GM12801 (cell line): Measurements from ENCODE around the gene SLC39A11.

Experiments used
- CTCF ChIP-seq: IDR thresholded peaks from one replicate; pipeline ENCODE4 v1.5.1; 2011; ENCODE audit warnings: control low read depth; ENCODE audit not compliant: insufficient read length; ENCODE audit errors: extremely low read depth

SLC39A11 gene

GRCh38 chr17:72974605-72975232 lies 117.8 kb downstream of the SLC39A11 start:
- TF ChIP-seq CTCF, result no peak

DNA sequence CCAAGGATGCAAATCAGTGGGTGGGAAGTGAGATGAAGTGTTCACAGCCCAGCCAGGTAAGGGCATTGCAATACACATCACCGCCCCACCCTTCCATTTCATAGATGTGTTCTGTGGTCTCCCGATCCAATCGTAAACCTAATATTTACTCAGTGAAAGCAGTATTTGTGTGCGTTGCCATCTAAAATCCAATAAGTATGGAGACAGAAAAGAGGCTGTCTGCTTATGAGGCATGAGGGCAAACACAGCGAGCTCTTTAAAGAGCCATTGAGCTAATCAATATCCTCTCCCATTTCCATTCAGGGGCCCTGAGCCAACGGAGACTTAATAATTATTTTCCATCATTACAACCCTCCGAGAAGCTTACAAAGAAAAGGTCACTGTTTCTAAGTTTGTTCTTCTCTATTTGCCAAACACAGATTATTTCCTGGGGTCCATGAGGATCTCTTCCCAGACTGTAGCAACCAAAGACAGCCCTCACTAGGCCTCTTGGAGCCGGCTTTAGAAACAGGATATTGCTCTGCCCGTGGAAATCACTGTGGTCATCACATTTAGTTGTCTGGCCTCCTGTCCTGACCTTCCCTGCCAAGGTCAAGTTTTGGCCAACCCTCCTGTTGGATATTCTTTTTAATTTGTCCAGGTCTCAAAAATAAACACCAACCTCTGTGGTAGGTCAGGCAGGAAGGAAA lies 120.1 kb downstream of the SLC39A11 start:
- TF ChIP-seq CTCF, result no peak

DNA sequence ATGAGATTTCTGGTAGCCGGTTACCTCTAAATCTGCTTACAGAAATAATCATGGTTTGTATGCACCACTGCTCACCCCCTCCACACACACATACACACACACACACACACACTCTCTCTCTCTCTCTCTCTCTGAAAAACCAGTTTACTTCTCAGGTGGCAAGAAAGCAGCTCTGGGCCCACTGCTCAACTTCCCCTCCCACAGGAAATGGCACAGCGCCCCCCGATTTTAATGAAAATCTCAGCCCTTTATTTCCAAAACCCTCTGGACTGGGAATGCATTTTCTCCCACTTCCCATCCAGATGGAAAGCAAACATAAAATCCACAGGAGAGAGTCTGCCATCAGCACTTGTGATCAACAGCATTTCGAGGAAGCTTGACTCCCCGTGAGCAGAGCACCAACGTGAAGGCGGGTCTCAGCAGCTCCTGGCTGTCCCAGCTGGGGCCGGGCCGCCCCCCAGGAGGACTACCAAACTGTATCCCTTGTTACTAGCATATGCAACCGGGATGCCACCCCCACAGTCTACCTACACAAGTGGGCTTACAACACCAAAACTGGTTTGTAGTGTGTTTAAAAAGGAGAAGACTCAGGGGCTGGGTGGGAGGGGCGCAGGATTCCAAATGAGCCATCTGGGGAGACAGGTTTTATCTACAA lies 121.1 kb downstream of the SLC39A11 start:
- no peak for TF ChIP-seq CTCF

GRCh38 chr17:72970797-72971196 lies 121.7 kb downstream of the SLC39A11 start:
- no peak for TF ChIP-seq CTCF

DNA sequence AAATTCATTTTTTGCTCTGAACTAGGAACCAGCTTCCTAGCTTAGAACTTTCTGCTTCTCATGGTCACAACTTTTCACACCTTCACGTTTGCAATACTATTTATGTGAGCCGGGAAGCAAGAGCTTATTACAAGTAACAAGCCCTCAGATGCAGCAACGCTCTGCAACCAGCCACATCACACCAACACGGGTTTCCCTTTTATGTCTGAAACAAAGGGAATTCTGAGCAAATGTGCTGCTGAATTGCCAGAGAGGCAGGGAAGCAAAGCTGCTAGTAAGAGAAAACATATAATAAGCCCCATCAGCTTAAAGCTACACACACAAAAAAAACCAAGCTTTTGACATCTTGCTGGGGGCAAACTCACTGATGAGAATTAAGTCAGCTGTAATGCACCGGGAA lies 122.2 kb downstream of the SLC39A11 start:
- no peak for TF ChIP-seq CTCF

- TF ChIP-seq CTCF, result no peak
Observed at GRCh38 chr17:72969293-72969906, 123.1 kb downstream of the SLC39A11 start.

- no peak for TF ChIP-seq CTCF
Observed at GRCh38 chr17:72968798-72969197, 123.7 kb downstream of the SLC39A11 start.
